ENCODE data around the gene TRPC6. TPM values are rescaled to one million over a fixed set of nuclear protein-coding genes. Genes with fewer than 3 reads are reported as not detected.

Gene TRPC6
- total RNA-seq, 1 experiment from 2014 or later: not detected

DNA sequence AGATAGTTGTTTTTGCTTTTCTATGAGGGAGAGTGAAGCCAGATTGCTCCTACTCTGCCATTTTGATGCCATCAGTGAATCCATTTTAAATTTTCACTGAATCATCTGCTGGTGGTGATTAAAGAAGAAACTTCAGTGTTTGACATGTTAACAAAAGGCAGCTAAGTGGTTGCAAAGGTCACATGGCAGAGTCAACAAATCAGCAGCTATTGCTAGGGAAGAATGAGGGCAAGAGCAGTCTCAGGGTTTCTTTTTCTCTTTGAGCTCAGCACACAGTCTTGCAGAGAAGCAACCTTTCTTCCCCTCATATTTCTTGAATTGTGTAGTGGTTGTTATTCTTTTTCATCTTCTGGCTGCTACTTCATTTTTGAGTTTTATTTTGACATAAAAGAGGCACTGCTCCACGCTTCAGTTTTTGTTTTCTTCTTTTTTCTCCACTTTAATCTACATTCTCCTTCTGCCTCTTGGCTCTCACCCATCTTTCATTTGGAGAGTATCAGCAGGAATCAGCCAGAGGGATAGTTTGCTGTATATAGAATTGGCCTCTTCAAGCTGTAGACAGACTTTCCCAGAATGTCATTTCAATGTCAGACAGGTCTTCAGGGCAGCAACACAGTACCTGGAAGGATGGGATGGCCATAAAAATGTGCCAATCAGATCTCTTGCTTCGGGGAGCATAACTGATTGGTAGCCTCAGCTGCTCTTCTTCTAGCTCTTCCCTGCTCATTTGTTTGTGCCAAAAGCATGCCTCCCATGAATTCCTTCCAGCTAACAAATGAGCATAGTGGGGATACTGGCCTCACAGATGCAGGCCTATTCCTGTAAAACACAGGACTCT is 153.9 kb downstream of the TRPC6 start:
- Histone ChIP-seq H2AFZ (ENCODE audit: low read length) (no peak overlapping the region), H3K4me1 (ENCODE audit: insufficient read depth, low read length) (peaks cover 7% of the 10 kb centered on the region)
- intact Hi-C loops (cut with micrococcal nuclease): loop anchor here (1.0 kb wide), 1 partner anchor 418 kb away; no protein-coding TSS in a partner anchor

DNA sequence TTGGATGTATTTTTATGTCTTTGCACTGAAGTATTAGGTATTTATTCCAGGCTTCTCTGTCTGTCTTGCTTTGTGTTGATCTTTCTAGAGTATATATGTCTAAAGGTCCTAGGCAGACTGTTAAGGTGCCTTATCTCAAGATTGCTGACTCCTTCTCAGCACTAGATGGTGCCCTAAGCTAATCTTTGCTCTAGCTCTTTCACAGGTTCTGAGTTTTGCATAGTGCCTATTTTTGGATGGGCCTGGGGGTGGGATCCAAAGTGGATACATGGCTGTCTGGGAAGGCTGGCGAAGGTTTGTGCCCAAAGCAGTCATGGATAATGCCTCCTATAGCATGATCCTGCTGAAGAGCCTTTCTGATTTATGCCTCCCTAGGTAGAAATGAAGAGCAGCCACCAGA is 154.9 kb downstream of the TRPC6 start:
- Histone ChIP-seq H3K36me3 (ENCODE audit: low read depth, low read length) (no peaks in the 10 kb centered on the region), H3K27ac (ENCODE audit: low read length) (no peak overlapping the region), H3K9me3 (ENCODE audit: low read length) (no peaks in the 10 kb centered on the region), H4K20me1 (ENCODE audit: low read length) (no peaks in the 10 kb centered on the region), H2AFZ (ENCODE audit: low read length) (no peak overlapping the region), H3K9me2 (replicated peaks; ENCODE audit: low read length) (no peaks in the 10 kb centered on the region), H3K9ac (ENCODE audit: low read length) (no peak overlapping the region), H3K27me3 (ENCODE audit: low read length) (no peaks in the 10 kb centered on the region), H3K4me2 (ENCODE audit: low read length) (no peak overlapping the region), H3K4me3 (ENCODE audit: low read length) (no peak overlapping the region), H3K79me2 (ENCODE audit: low read length) (no peaks in the 10 kb centered on the region), H3F3A (ENCODE audit: low read length, unreplicated experiment) (no peaks in the 10 kb centered on the region), H3K4me1 (ENCODE audit: insufficient read depth, low read length) (peaks cover 7% of the 10 kb centered on the region)
- ATAC-seq (peak; percentile 85), DNase-seq (peak; percentile 70)
- no peak for TF ChIP-seq EZH2 (IDR thresholded peaks at IDR 0.05; ENCODE audit: low read length, unreplicated experiment)
- TF ChIP-seq, protein P1, sequence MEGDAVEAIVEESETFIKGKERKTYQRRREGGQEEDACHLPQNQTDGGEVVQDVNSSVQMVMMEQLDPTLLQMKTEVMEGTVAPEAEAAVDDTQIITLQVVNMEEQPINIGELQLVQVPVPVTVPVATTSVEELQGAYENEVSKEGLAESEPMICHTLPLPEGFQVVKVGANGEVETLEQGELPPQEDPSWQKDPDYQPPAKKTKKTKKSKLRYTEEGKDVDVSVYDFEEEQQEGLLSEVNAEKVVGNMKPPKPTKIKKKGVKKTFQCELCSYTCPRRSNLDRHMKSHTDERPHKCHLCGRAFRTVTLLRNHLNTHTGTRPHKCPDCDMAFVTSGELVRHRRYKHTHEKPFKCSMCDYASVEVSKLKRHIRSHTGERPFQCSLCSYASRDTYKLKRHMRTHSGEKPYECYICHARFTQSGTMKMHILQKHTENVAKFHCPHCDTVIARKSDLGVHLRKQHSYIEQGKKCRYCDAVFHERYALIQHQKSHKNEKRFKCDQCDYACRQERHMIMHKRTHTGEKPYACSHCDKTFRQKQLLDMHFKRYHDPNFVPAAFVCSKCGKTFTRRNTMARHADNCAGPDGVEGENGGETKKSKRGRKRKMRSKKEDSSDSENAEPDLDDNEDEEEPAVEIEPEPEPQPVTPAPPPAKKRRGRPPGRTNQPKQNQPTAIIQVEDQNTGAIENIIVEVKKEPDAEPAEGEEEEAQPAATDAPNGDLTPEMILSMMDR (conservative IDR thresholded peaks at IDR 0.05; ENCODE audit: low read depth, low read length): peak; percentile 82
- POLR2A ChIA-PET (ENCODE audit: unreplicated experiment): interaction anchor here (0.6 kb wide), 1 partner anchor 21 kb away, joined by 9 read pairs; no protein-coding TSS in a partner anchor
- intact Hi-C loops (cut with micrococcal nuclease): loop anchor here (1.0 kb wide), 1 partner anchor 419 kb away; no protein-coding TSS in a partner anchor
- CTCF ChIA-PET: interaction anchor here (0.5 to 1.0 kb wide), 3 partner anchors 17 to 743 kb away, joined by 3 to 21 read pairs (median 4); no protein-coding TSS in a partner anchor
- BruUV-seq (replicated peaks): no TSS peak

More for the DNA sequence above, 153.9 kb downstream of the TRPC6 start:
- no peak overlapping the region for H3K9ac ChIP-seq (ENCODE audit: low read length)
- no peaks in the 10 kb centered on the region for H3K9me2 ChIP-seq (replicated peaks; ENCODE audit: low read length)
- ChIA-PET CTCF (no interaction called here), POLR2A (ENCODE audit: unreplicated experiment) (no interaction called here)
- no peaks in the 10 kb centered on the region for H3K27me3 ChIP-seq (ENCODE audit: low read length)
- no peak overlapping the region for H3K4me2 ChIP-seq (ENCODE audit: low read length)
- no peaks in the 10 kb centered on the region for H3F3A ChIP-seq (ENCODE audit: low read length, unreplicated experiment)
- BruUV-seq (replicated peaks): no TSS peak
- TF ChIP-seq EZH2phosphoT487 (IDR thresholded peaks at IDR 0.05; ENCODE audit: borderline replicate concordance, low read length) (no peak), EZH2 (IDR thresholded peaks at IDR 0.05; ENCODE audit: low read length, unreplicated experiment) (no peak)
- TF ChIP-seq, protein P1 (conservative IDR thresholded peaks at IDR 0.05; ENCODE audit: low read depth, low read length): no peak
- H3K9me3 ChIP-seq (ENCODE audit: low read length): no peaks in the 10 kb centered on the region
- no peaks in the 10 kb centered on the region for H3K36me3 ChIP-seq (ENCODE audit: low read depth, low read length)
- no peaks in the 10 kb centered on the region for H4K20me1 ChIP-seq (ENCODE audit: low read length)
- H3K79me2 ChIP-seq (ENCODE audit: low read length): no peaks in the 10 kb centered on the region
- H3K4me3 ChIP-seq (ENCODE audit: low read length): no peak overlapping the region
- no peak for DNase-seq
- no peak; the same call in 1 of the 2 replicates for ATAC-seq
- no peak overlapping the region for H3K27ac ChIP-seq (ENCODE audit: low read length)

DNA sequence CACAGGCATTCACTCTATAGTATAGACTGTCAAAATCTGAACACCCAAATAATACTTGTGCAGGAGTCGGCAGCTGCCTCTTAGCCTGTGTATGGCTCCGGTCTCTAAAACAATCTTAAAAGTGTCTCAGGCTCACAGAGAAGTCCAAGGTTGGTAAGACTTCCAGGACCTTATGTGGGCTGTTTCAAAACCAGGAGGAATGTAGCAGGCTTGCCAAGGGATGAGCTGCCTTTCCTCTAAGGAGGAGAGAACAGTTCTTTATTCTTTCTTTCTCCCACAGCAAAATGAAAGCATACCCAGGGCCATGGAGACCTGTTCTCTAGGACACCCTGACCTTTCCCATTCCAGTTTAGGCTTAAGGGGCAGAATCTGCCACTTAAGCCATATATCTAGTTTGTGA is 176.5 kb downstream of the TRPC6 start:
- no peak for DNase-seq
- H3K27me3 ChIP-seq (ENCODE audit: low read length): peaks cover 88% of the 10 kb centered on the region
- ATAC-seq: no peak
- ChIA-PET CTCF (interaction anchor here (0.5 kb wide), 1 partner anchor 961 kb away, joined by 3 read pairs; no protein-coding TSS in a partner anchor), POLR2A (ENCODE audit: unreplicated experiment) (interaction anchor here (0.7 kb wide), 1 partner anchor 21 kb away, joined by 9 read pairs; no protein-coding TSS in a partner anchor)
- no peaks in the 10 kb centered on the region for H4K20me1 ChIP-seq (ENCODE audit: low read length)
- no peak overlapping the region for H3K4me2 ChIP-seq (ENCODE audit: low read length)
- no peak overlapping the region for H3K27ac ChIP-seq (ENCODE audit: low read length)
- H3K79me2 ChIP-seq (ENCODE audit: low read length): no peaks in the 10 kb centered on the region
- TF ChIP-seq, protein P1 (conservative IDR thresholded peaks at IDR 0.05; ENCODE audit: low read depth, low read length): no peak
- H2AFZ ChIP-seq (ENCODE audit: low read length): no peak overlapping the region
- H3K9me3 ChIP-seq (ENCODE audit: low read length): no peaks in the 10 kb centered on the region
- H3K9ac ChIP-seq (ENCODE audit: low read length): no peak overlapping the region
- no TSS peak for BruUV-seq (replicated peaks)
- no peaks in the 10 kb centered on the region for H3K9me2 ChIP-seq (replicated peaks; ENCODE audit: low read length)
- H3K4me3 ChIP-seq (ENCODE audit: low read length): no peak overlapping the region
- intact Hi-C loops (cut with micrococcal nuclease): no loop called here
- H3F3A ChIP-seq (ENCODE audit: low read length, unreplicated experiment): no peaks in the 10 kb centered on the region
- H3K4me1 ChIP-seq (ENCODE audit: insufficient read depth, low read length): no peaks in the 10 kb centered on the region
- no peaks in the 10 kb centered on the region for H3K36me3 ChIP-seq (ENCODE audit: low read depth, low read length)

All from PC-3 (cell line).